ENCODE measurements around the gene OXSR1.
"Not testable (repeated sequence)": the region's sequence is repeated elsewhere in the genome, so short reads cannot be mapped to it uniquely, and the experiment has no call there.

The OXSR1 gene

GRCh38 chr3:38284756-38285150 is 119.4 kb downstream of the OXSR1 start:
- Mint-ChIP-seq H3K9me3 (no peaks in the 10 kb centered on the region), H3K4me3 (no peak overlapping the region)
- no peak for DNase-seq

GRCh38 chr3:38289286-38290217 is 124.2 kb downstream of the OXSR1 start:
- H3K27me3 Mint-ChIP-seq; DNase-seq; H3K36me3 Mint-ChIP-seq (ENCODE audit: low read depth); H3K4me1 Mint-ChIP-seq (ENCODE audit: low read depth); H3K9me3 Mint-ChIP-seq; H3K4me3 Mint-ChIP-seq; H3K27ac Mint-ChIP-seq: not testable (repeated sequence)

More at GRCh38 chr3:38284756-38285150, 119.4 kb downstream of the OXSR1 start:
- Mint-ChIP-seq H3K4me1 (ENCODE audit: low read depth) (no peaks in the 10 kb centered on the region), H3K27ac (no peak overlapping the region), H3K27me3 (no peaks in the 10 kb centered on the region), H3K36me3 (ENCODE audit: low read depth) (no peaks in the 10 kb centered on the region)

DNA sequence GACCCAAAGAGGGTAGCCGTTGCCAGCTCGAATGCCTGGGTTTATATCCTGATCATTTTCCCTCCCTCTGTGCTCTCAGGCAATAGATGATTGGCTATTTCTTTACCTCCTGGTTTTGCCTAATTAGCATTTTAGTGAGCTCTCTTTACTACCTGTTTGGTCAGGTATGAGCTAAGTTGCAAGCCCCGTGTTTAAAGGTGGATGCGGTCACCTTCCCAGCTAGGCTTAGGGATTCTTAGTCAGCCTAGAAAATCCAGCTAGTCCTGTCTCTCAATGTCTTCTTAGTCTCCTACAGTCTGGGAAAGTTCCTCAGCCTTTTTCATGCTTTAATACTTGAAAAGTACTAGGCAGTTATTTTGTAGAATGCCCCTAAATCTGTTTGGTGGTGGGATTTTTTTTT is 131.7 kb downstream of the OXSR1 start:
- not testable (repeated sequence) for H3K9me3 Mint-ChIP-seq; H3K27ac Mint-ChIP-seq; H3K27me3 Mint-ChIP-seq; DNase-seq; H3K36me3 Mint-ChIP-seq (ENCODE audit: low read depth); H3K4me1 Mint-ChIP-seq (ENCODE audit: low read depth); H3K4me3 Mint-ChIP-seq

DNA sequence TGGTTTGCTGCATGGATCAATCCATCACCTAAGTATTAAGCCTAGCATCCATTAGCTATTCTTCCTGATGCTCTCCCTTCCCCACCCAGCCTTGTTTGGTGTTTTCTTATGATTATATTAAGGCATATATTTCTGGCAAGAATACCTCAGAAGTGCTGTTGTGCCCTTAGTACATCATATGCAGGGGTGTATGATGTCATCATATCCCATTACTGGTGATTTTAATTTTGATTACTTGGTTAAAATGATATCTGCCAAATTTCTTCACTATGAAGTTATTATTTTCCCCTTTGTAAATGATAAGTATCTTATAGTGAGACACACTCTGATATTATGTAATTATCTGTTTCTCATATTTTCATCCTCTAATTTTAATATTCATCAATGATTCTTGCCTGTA is 132.2 kb downstream of the OXSR1 start:
- no peak for DNase-seq
- H3K27me3 Mint-ChIP-seq = peaks cover 9% of the 10 kb centered on the region
- no peaks in the 10 kb centered on the region for H3K4me1 Mint-ChIP-seq (ENCODE audit: low read depth)
- H3K4me3 Mint-ChIP-seq = no peak overlapping the region
- no peaks in the 10 kb centered on the region for H3K36me3 Mint-ChIP-seq (ENCODE audit: low read depth)
- H3K27ac Mint-ChIP-seq = no peak overlapping the region
- no peaks in the 10 kb centered on the region for H3K9me3 Mint-ChIP-seq

GRCh38 chr3:38297947-38298711 is 132.8 kb downstream of the OXSR1 start:
- Mint-ChIP-seq H3K27me3 (peaks cover 9% of the 10 kb centered on the region), H3K9me3 (no peaks in the 10 kb centered on the region), H3K4me3 (no peak overlapping the region), H3K4me1 (ENCODE audit: low read depth) (no peaks in the 10 kb centered on the region), H3K27ac (no peak overlapping the region), H3K36me3 (ENCODE audit: low read depth) (no peaks in the 10 kb centered on the region)
- no peak for DNase-seq
